Muscle of leg (tissue), 11 donors: ENCODE results near the gene NT5C1A. TPM values are rescaled to one million over a fixed set of nuclear protein-coding genes. Genes with fewer than 3 reads are reported as not detected.

Experiments used
- DNase-seq: peaks from one replicate; pipeline ENCODE4 v3.0.0; 2013
- H3K27ac ChIP-seq: one replicate; pipeline ENCODE4 v1.5.1; 2013; ENCODE audit warnings: mild to moderate bottlenecking, low read length, control low read depth
- H3K27me3 ChIP-seq: one replicate; pipeline ENCODE4 v1.6.1; 2013; ENCODE audit warnings: low read length; ENCODE audit not compliant: control insufficient read depth, insufficient read depth
- H3K36me3 ChIP-seq: one replicate; pipeline ENCODE4 v1.6.1; 2013; ENCODE audit warnings: low read length; ENCODE audit not compliant: control insufficient read depth, insufficient read depth
- H3K4me1 ChIP-seq: one replicate; pipeline ENCODE4 v1.6.1; 2013; ENCODE audit warnings: low read length; ENCODE audit not compliant: control insufficient read depth, insufficient read depth
- H3K4me3 ChIP-seq: one replicate; pipeline ENCODE4 v1.5.1; 2013; ENCODE audit warnings: low read length, control low read depth
- H3K9me3 ChIP-seq: replicated peaks from 2 replicates; pipeline ENCODE4 v1.6.1; 2013; ENCODE audit warnings: low read depth, low read length; ENCODE audit not compliant: control insufficient read depth
- WGBS: methylation state at CpG from one replicate; pipeline ENCODE4 v1.1.5; 2013; ENCODE audit warnings: missing lambda C conversion rate; ENCODE audit not compliant: insufficient coverage; 5-methylcytosine and 5-hydroxymethylcytosine counted together
- polyA plus RNA-seq, 8 donors: library from polyadenylated mRNA; unstranded; fragments of 120-200 nt; gene quantifications; one replicate each; pipeline versions ENCODE4 v1.2.1 to v1.2.3, GENCODE V29; 2013; ENCODE audit warnings: inconsistent platforms in 1 of 8, low replicate concordance in 1 of 8; ENCODE audit not compliant: insufficient read length in 8 of 8, insufficient read depth in 1 of 8
- total RNA-seq: library from RNA; stranded (reverse); fragments of 120-200 nt; gene quantifications from one replicate; pipeline ENCODE4 v1.2.4, GENCODE V29; 2013

NT5C1A gene
- total and polyA plus RNA-seq, 9 donors: 4.1 to 9.3 (median 6.3) TPM

DNA sequence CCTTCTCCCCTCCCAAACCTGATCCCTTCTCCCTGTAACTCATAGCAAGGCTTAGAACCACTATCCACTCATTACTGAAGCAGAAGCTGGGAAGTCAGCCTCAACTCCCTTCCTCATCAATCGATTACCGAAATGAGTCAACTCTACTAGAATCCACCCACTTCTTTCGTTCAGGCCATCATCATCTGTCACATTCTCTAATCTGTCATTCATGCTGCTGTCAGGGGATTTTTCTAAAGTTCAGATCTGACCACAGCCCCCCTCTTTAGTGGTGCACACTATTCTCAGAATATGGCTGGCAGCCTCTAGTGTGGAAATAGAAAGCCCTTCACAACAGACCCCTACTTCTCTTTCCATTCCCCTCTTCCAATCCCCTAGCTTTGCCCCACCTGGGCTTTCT lies 5.1 kb downstream of the NT5C1A start:
- H3K36me3 ChIP-seq: peaks cover 6% of the 10 kb centered on the region
- no peak for DNase-seq
- H3K9me3 ChIP-seq: no peaks in the 10 kb centered on the region
- peaks cover 29% of the 10 kb centered on the region for H3K27me3 ChIP-seq
- 90% methylated on average over 2 of the region's 3 CpGs for WGBS
- peaks cover 22% of the 10 kb centered on the region for H3K4me1 ChIP-seq
- H3K27ac ChIP-seq: no peak overlapping the region
- H3K4me3 ChIP-seq: no peak overlapping the region

- H3K27ac ChIP-seq: no peak overlapping the region
- peaks cover 9% of the 10 kb centered on the region for H3K36me3 ChIP-seq
- 44% methylated on average over 1 of the region's 8 CpGs for WGBS
- H3K9me3 ChIP-seq: no peaks in the 10 kb centered on the region
- no peak for DNase-seq
- no peaks in the 10 kb centered on the region for H3K4me1 ChIP-seq
- peaks cover 14% of the 10 kb centered on the region for H3K27me3 ChIP-seq
- H3K4me3 ChIP-seq: no peak overlapping the region
These were observed 8.3 kb downstream of the NT5C1A start for GRCh38 chr1:39663559-39663958.

DNA sequence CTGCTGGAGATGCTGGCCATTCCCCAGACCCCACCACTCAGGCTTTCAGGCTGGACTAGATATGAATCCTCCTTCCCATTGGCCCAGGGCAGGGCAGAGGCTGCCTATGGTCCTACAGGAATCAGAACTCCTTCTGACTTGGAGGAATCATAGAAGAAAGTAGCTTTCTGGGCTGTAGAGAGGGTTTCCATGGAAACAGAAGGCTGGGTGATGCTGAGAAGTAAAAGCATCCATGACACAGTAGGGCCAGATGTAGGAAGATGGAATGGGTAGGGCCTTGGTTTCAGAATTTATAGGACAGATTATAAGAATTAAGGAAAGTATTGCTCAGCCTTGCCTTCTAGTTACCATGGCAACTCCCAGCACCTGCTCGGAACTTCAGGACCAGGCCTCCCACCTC lies 9.0 kb downstream of the NT5C1A start:
- Histone ChIP-seq H3K27ac (no peak overlapping the region), H3K36me3 (peaks cover 9% of the 10 kb centered on the region), H3K4me1 (peaks cover 1% of the 10 kb centered on the region), H3K27me3 (peaks cover 10% of the 10 kb centered on the region), H3K4me3 (no peak overlapping the region), H3K9me3 (no peaks in the 10 kb centered on the region)
- DNase-seq: no peak
- WGBS: no CpG with 5 or more reads among the region's 1 CpG

- DNase-seq: no peak
- 83% methylated on average over 2 of the region's 5 CpGs for WGBS
- no peak overlapping the region for H3K4me3 ChIP-seq
- H3K9me3 ChIP-seq: no peaks in the 10 kb centered on the region
- peaks cover 7% of the 10 kb centered on the region for H3K36me3 ChIP-seq
- H3K27ac ChIP-seq: no peak overlapping the region
- peaks cover 9% of the 10 kb centered on the region for H3K27me3 ChIP-seq
- peaks cover 3% of the 10 kb centered on the region for H3K4me1 ChIP-seq
These were observed 12.4 kb downstream of the NT5C1A start for GRCh38 chr1:39659538-39659937.

GRCh38 chr1:39659110-39659509 lies 12.8 kb downstream of the NT5C1A start:
- Histone ChIP-seq H3K36me3 (peaks cover 7% of the 10 kb centered on the region), H3K4me3 (no peak overlapping the region), H3K9me3 (no peaks in the 10 kb centered on the region), H3K4me1 (peaks cover 7% of the 10 kb centered on the region), H3K27me3 (peaks cover 11% of the 10 kb centered on the region), H3K27ac (no peak overlapping the region)
- WGBS: 91% methylated on average over 12 of the region's 12 CpGs
- DNase-seq: no peak

DNA sequence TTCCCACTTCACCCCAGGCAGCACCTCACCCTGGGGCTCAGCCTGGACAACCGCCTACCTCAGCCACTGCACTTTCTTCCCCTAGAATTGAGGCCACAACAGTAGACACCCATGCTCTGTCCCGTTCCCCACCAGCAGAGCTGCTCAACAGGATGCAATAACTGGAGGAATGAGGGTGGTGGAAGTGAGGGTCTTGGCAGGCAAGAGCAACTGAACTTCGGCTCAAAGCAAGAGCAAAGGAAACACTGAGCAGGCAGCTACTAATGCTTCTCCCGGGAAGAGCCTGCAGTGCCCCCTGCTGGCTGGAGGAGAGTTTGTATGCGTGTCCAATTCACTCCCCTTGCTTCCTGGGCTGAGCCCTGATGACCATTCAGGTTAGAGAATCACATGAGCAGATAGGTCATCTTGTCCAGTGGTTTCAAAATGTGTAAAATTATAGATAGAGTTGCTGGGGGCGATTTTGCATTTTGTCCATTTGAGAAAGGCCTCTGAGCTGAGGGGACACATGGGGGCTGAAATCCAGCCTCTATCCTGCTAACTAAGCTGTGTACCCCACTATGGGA lies 13.9 kb downstream of the NT5C1A start:
- Histone ChIP-seq H3K4me3 (no peak overlapping the region), H3K27me3 (peaks cover 11% of the 10 kb centered on the region)

GRCh38 chr1:39657402-39657801 lies 14.5 kb downstream of the NT5C1A start:
- H3K27ac ChIP-seq: no peak overlapping the region
- WGBS: 72% methylated on average over 2 of the region's 3 CpGs
- H3K36me3 ChIP-seq: peaks cover 3% of the 10 kb centered on the region
- H3K27me3 ChIP-seq: peaks cover 11% of the 10 kb centered on the region
- H3K9me3 ChIP-seq: no peaks in the 10 kb centered on the region
- peaks cover 18% of the 10 kb centered on the region for H3K4me1 ChIP-seq
- H3K4me3 ChIP-seq: no peak overlapping the region
- no peak for DNase-seq

More for the DNA sequence above, 13.9 kb downstream of the NT5C1A start:
- DNase-seq: peak; percentile 63
- no peak overlapping the region for H3K27ac ChIP-seq
- WGBS: 11% methylated on average over 4 of the region's 6 CpGs
- peaks cover 13% of the 10 kb centered on the region for H3K4me1 ChIP-seq
- H3K36me3 ChIP-seq: peaks cover 4% of the 10 kb centered on the region
- no peaks in the 10 kb centered on the region for H3K9me3 ChIP-seq

DNA sequence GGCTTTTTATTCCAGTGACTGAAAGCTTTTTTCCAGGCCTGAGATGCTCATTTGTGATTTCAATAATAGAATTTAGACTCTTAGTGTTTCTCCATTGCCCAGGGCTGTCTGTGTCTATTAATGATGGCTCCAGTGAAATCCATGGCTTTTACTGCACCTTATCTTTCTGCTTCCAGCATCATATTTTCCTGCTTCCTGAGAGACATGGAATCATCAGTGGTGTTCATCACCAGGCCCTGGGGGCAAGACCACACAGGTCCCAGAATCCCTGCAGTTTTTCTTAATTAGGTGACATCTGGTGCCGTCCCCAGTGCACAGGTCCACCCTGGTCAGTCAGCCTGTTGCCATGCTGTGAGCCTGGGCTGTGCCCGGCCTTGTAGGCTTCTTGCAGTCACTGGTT lies 15.5 kb downstream of the NT5C1A start:
- Histone ChIP-seq H3K36me3 (peaks cover 3% of the 10 kb centered on the region), H3K4me1 (peaks cover 23% of the 10 kb centered on the region), H3K27me3 (peaks cover 8% of the 10 kb centered on the region), H3K4me3 (no peak overlapping the region), H3K27ac (no peak overlapping the region), H3K9me3 (no peaks in the 10 kb centered on the region)
- DNase-seq: no peak
- 60% methylated on average over 1 of the region's 2 CpGs for WGBS

DNA sequence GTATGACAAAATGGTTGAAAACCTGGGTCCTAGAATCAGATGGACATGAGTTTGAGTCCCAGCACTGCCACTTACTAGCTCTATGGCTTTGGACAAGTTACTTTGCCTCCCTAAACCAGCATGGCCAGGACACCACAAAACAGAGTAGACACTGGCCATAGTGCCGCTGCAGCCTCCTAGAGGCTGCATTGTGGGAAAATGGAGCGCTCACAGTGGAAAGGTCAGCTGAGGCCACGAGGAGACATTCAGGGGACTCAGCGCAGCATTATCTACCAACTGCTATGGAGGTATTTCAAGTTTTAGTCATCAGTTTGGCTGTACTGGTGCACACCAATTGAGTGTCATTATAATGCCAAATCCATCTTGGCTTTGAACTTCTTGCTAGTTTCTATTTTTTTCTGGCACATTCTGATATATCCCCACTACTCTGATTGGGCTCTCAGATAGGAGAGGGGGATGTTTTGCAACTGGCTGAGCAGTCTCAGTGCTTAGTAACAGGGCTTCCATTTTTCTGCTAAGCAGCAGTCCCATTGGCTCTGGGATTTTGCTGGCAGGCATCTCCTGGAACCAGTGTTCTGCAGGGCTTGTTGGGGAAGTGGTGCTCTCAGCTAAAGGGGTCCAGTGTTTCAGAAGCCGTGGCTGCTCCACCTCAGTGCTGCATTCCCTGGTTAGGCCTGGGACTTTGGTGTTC lies 16.2 kb downstream of the NT5C1A start:
- peaks cover 3% of the 10 kb centered on the region for H3K36me3 ChIP-seq
- 68% methylated on average over 3 of the region's 5 CpGs for WGBS
- no peak overlapping the region for H3K4me3 ChIP-seq
- DNase-seq: no peak
- H3K9me3 ChIP-seq: no peaks in the 10 kb centered on the region
- peaks cover 5% of the 10 kb centered on the region for H3K27me3 ChIP-seq
- no peak overlapping the region for H3K27ac ChIP-seq
- peaks cover 23% of the 10 kb centered on the region for H3K4me1 ChIP-seq

DNA sequence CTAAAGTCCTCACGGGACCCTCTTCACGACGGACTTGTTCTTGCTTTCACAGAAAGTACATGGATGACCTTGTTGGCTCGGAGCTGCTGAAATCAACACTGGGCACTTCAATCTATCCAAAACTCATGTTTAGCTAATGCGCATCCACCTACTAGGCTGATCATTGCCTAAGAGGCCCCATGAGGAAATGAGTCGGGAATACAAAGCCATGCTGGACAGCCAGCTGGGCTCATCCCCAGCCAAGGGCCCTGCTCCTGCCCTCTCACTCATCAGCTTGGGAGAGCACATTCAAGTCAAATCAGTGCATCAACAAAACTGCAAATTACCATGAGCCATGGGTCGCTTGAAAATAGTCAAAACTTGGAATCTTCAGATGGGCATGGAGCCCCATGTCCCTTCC lies 17.6 kb downstream of the NT5C1A start:
- peaks cover under 1% of the 10 kb centered on the region for H3K36me3 ChIP-seq
- H3K27me3 ChIP-seq: peaks cover 5% of the 10 kb centered on the region
- 46% methylated on average over 7 of the region's 7 CpGs for WGBS
- H3K27ac ChIP-seq: no peak overlapping the region
- H3K9me3 ChIP-seq: no peaks in the 10 kb centered on the region
- H3K4me3 ChIP-seq: no peak overlapping the region
- peak; percentile 11 for DNase-seq
- peaks cover 27% of the 10 kb centered on the region for H3K4me1 ChIP-seq
